Activated T-cell treated with anti-CD3 and anti-CD28 coated beads for 4 hours (primary cell): Measurements from ENCODE around the gene COL6A2.

Source experiments
- DNase-seq: peaks from one replicate; pipeline ENCODE4 v3.0.0-alpha.2; 2020

COL6A2 gene

GRCh38 chr21:46116776-46117585 is 19.1 kb downstream of the COL6A2 start:
- DNase-seq: no peak

DNA sequence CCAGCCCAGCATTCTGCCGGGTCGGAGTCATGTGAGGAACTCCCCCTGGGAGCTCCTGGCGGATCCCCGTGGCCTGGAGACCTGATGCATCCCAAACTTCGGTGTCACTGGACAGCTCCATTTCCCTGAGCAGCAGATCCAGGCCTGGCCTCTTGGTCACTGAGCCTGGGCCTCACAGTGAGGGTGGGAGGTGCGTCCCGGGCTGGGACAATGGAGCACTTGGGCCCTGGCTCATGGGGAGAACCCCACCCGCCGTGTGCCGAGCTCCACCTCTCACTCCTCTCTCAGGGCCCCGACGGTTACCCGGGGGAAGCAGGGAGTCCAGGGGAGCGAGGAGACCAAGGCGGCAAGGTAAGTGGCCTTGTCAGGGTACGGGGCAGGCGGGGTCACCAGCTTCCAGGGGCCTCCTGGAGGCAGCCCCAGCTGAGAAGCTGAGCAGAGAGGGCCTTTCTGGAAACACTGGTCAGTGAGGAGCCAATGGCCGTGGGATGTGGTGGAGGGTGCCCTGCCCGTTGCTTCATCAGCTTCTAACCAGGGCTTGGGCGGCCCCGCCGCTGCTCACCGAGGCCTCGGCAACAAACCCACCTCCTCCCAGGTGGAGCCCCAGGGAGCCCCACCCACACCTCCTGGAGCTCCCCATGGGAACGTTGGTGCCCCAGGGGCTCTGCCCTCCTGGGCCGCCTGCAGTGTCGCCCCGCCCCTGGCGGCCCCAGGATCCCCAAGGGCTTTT is 19.8 kb downstream of the COL6A2 start:
- DNase-seq: no peak

- DNase-seq: no peak
These were observed 20.6 kb downstream of the COL6A2 start for GRCh38 chr21:46118316-46119143.

GRCh38 chr21:46119144-46119636 is 21.3 kb downstream of the COL6A2 start:
- no peak for DNase-seq

GRCh38 chr21:46119637-46120271 is 21.8 kb downstream of the COL6A2 start:
- DNase-seq: no peak

GRCh38 chr21:46120301-46121285 is 22.7 kb downstream of the COL6A2 start:
- DNase-seq: no peak

GRCh38 chr21:46121286-46122221 is 23.6 kb downstream of the COL6A2 start:
- DNase-seq: no peak

- DNase-seq: no peak
These were observed 24.3 kb downstream of the COL6A2 start for GRCh38 chr21:46122237-46122671.

GRCh38 chr21:46122758-46123683 is 25.1 kb downstream of the COL6A2 start:
- no peak for DNase-seq

GRCh38 chr21:46124083-46124925 is 26.4 kb downstream of the COL6A2 start:
- DNase-seq: no peak

GRCh38 chr21:46124926-46125845 is 27.3 kb downstream of the COL6A2 start:
- DNase-seq: no peak

DNA sequence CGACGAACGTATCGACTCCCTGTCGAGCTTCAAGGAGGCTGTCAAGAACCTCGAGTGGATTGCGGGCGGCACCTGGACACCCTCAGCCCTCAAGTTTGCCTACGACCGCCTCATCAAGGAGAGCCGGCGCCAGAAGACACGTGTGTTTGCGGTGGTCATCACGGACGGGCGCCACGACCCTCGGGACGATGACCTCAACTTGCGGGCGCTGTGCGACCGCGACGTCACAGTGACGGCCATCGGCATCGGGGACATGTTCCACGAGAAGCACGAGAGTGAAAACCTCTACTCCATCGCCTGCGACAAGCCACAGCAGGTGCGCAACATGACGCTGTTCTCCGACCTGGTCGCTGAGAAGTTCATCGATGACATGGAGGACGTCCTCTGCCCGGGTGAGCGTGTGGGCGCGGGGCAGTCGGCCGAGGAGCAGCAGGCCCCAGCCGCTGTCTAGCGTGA is 28.0 kb downstream of the COL6A2 start:
- no peak for DNase-seq

- no peak for DNase-seq
These were observed 28.7 kb downstream of the COL6A2 start for GRCh38 chr21:46126309-46127238.

DNA sequence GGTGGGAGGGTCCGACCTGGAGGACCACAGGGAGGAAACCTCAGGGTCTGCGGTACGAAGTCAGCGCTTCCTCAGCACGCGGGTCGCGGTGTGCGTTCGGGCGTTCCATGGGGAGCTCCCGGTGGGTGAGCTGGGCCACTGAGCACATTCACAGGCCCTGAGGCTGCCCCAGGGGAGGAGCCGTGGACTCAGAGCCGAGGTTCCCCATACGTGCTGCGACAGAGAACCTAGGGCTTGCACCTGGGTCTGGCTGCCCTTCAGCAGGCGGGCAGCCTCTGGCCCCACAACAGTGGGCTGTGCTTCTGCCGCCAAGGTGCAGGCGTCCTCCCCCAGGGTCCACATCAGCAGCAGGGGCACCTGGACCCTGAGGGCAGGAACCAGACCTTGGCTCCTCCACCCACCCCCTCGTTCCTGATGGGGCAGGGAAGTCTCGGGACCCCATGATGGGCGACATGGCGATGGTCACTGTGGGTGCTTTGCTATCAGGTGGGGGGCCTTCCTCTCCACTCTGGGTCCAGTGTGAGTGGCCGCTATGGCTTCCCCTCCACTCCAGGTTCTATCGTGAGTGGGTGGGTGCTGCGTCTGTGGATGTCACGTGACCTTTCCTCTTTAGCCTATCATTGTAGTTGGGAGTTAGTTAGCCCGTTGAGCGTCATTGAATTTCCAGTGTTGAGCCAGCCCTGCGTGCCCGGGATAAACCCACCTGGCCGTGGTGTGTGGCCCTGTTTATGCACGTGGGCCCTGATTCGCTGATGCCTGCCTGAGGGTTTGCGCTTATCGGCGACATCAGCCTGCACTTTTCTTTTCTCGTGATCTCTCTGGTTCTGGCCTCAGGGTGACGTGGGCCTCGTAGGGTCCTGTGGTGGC is 29.6 kb downstream of the COL6A2 start:
- no peak for DNase-seq
